ENCODE data around the gene ZNF536. TPM values are rescaled to one million over a fixed set of nuclear protein-coding genes. Genes with fewer than 3 reads are reported as not detected.

ZNF536 gene
- total RNA-seq, 1 experiment from 2014 or later, result not detected

GRCh38 chr19:30361721-30362120 lies 10.5 kb upstream of the ZNF536 start:
- H4K5ac ChIP-seq (ENCODE audit: insufficient read length, low read depth, low read length), result no peak overlapping the region
- no peak overlapping the region for H3K4me3 Mint-ChIP-seq
- H3K79me2 ChIP-seq (ENCODE audit: insufficient read depth, low read length), result no peaks in the 10 kb centered on the region
- no peak overlapping the region for H2BK12ac ChIP-seq (ENCODE audit: insufficient read length, low read depth, low read length)
- no peaks in the 10 kb centered on the region for H3K36me3 Mint-ChIP-seq (ENCODE audit: insufficient read depth in 1 of 3, low read depth in 3 of 3)
- no peak overlapping the region for H3K9ac ChIP-seq (ENCODE audit: extremely low read depth, insufficient read length, low read length)
- no peaks in the 10 kb centered on the region for H3K79me1 ChIP-seq (ENCODE audit: insufficient read depth, low read depth, low read length, poor library complexity, severe bottlenecking)
- H3K18ac ChIP-seq (ENCODE audit: insufficient read length, low read depth, low read length), result no peak overlapping the region
- H3K4ac ChIP-seq (ENCODE audit: low read depth, low read length), result no peak overlapping the region
- H3K4me2 ChIP-seq (ENCODE audit: insufficient read depth, insufficient read length, low read length), result no peak overlapping the region
- no peak overlapping the region for H4K8ac ChIP-seq (replicated peaks; ENCODE audit: insufficient read length, low read depth, low read length)
- H3K23ac ChIP-seq (ENCODE audit: insufficient read length, low read depth, low read length), result no peak overlapping the region
- H3K9me3 Mint-ChIP-seq, result no peaks in the 10 kb centered on the region; a peak in 1 of 5 replicates
- peaks cover 22 to 25% of the 10 kb centered on the region in 2 experiments for H3K4me1 Mint-ChIP-seq
- no peak for DNase-seq
- no peak overlapping the region for H4K91ac ChIP-seq (ENCODE audit: insufficient read length, low read depth, low read length)
- no CpG with 5 or more reads among the region's 13 CpGs for WGBS (ENCODE audit: extremely low coverage, insufficient read length, low lambda C conversion rate)
- no peaks in the 10 kb centered on the region for H3K9me3 ChIP-seq (ENCODE audit: control insufficient read depth, low read depth, low read length)
- H2AFZ ChIP-seq (ENCODE audit: low read length), result no peak overlapping the region
- H2BK120ac ChIP-seq (ENCODE audit: low read depth, low read length, poor library complexity, severe bottlenecking), result no peak overlapping the region
- no peaks in the 10 kb centered on the region for H3K23me2 ChIP-seq (ENCODE audit: insufficient read length, low read depth, low read length, poor library complexity, severe bottlenecking)
- H3K14ac ChIP-seq (ENCODE audit: insufficient read depth, low read length), result no peak overlapping the region
- H3K4me1 ChIP-seq (ENCODE audit: insufficient read depth, low read length), result peaks cover 6% of the 10 kb centered on the region; the same call in 1 of the 2 replicates
- no peak overlapping the region for H2BK15ac ChIP-seq (ENCODE audit: low read depth, low read length)
- no peak overlapping the region for H3K27ac ChIP-seq (ENCODE audit: insufficient read length, low read depth, low read length)
- no peak overlapping the region for H2BK5ac ChIP-seq (ENCODE audit: insufficient read length, low read length)
- H3K27me3 ChIP-seq (ENCODE audit: insufficient read depth, low read length), result no peaks in the 10 kb centered on the region
- H3K27me3 Mint-ChIP-seq (ENCODE audit: low read depth), result peaks cover 2% of the 10 kb centered on the region; the same call in 1 of the 2 replicates
- H3K27ac Mint-ChIP-seq, result no peak overlapping the region; a peak in 1 of 7 replicates
- H2AK5ac ChIP-seq (ENCODE audit: insufficient read length, low read length), result no peak overlapping the region
- no peaks in the 10 kb centered on the region for H4K20me1 ChIP-seq (ENCODE audit: control insufficient read depth, insufficient read depth, insufficient read length)
- H3K56ac ChIP-seq (ENCODE audit: insufficient read length, low read depth, low read length), result no peak overlapping the region
- no peak for TF ChIP-seq CTCF (conservative IDR thresholded peaks at IDR 0.05)
- no peak overlapping the region for H3T11ph ChIP-seq (ENCODE audit: low read length)
- no peak overlapping the region for H2BK20ac ChIP-seq (ENCODE audit: low read depth, low read length, poor library complexity, severe bottlenecking)

Measured in H9 (cell line).